Choroid plexus epithelial cell (primary cell): ENCODE results near the gene LINC01488.

Source experiments
- DNase-seq: peaks from one replicate; pipeline ENCODE4 v3.0.0-alpha.2; 2010; ENCODE audit warnings: low read depth
- H3K4me3 ChIP-seq: 2 replicates; pipeline ENCODE4 v1.5.1; 2011; ENCODE audit warnings: low read depth, mild to moderate bottlenecking, control low read depth, low read length, moderate library complexity
- TF ChIP-seq, protein P1 (sequence below): conservative IDR thresholded peaks from 2 replicates; pipeline ENCODE4 v1.5.1; 2011; ENCODE audit warnings: low read depth, mild to moderate bottlenecking, control low read depth, inconsistent platforms, low read length, moderate library complexity

LINC01488 gene

DNA sequence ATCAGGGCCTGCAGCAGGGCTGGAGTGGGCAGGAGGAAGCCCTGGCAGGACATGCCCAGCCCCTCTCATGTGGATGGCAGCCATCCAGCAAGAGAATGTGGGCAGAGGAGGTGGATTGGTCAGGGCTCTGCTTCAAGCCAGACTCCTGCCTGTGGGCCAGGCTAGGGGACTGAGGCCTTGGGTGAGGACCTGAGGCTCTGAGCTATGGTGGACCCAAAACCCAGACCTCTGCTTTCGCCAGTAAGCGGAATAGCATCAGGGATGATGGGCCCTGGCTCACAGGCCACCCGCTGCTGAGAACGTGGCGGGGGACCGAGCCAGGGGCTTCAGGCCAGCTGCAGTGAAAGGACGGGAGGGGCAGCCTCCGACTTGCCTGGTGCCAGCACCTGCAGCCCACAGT is 57.4 kb downstream of the LINC01488 start:
- DNase-seq: no peak
- H3K4me3 ChIP-seq: no peak overlapping the region
- TF ChIP-seq, protein P1, sequence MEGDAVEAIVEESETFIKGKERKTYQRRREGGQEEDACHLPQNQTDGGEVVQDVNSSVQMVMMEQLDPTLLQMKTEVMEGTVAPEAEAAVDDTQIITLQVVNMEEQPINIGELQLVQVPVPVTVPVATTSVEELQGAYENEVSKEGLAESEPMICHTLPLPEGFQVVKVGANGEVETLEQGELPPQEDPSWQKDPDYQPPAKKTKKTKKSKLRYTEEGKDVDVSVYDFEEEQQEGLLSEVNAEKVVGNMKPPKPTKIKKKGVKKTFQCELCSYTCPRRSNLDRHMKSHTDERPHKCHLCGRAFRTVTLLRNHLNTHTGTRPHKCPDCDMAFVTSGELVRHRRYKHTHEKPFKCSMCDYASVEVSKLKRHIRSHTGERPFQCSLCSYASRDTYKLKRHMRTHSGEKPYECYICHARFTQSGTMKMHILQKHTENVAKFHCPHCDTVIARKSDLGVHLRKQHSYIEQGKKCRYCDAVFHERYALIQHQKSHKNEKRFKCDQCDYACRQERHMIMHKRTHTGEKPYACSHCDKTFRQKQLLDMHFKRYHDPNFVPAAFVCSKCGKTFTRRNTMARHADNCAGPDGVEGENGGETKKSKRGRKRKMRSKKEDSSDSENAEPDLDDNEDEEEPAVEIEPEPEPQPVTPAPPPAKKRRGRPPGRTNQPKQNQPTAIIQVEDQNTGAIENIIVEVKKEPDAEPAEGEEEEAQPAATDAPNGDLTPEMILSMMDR: no peak

DNA sequence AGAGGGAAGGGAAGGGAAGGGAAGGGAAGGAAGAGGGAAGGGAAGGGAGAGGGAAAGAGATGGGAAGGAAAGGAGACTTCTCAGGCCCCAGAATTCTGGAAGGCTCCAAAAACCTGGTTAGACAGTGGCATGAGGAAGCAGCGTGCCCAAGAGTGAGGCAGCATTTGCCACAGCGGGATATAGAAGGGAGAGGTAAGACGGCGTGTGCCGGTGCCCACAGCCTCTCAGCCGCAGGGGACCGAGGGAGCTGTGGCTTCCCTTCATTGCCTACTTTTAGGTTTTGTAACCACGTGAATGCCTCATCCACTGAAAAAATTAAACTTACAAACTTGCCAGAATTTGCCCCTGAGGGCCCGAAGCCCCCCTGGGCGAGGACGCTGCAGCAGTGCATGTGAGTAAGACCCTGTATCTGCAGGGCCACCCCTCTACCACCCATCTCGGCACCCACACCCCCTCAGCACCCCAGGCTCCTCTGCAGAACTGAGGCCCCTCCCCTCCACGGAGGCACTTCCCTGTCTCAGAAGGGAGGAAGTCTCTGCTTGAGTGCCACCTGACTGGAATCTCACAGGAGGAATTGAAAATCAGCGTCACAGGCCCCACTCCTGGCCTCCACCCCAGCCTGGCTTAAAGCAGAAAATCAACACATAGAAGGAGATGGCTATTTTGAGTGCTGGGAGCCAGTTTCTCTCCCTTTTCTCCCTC is 58.1 kb downstream of the LINC01488 start:
- no peak overlapping the region for H3K4me3 ChIP-seq
- TF ChIP-seq, protein P1: no peak
- DNase-seq: no peak

DNA sequence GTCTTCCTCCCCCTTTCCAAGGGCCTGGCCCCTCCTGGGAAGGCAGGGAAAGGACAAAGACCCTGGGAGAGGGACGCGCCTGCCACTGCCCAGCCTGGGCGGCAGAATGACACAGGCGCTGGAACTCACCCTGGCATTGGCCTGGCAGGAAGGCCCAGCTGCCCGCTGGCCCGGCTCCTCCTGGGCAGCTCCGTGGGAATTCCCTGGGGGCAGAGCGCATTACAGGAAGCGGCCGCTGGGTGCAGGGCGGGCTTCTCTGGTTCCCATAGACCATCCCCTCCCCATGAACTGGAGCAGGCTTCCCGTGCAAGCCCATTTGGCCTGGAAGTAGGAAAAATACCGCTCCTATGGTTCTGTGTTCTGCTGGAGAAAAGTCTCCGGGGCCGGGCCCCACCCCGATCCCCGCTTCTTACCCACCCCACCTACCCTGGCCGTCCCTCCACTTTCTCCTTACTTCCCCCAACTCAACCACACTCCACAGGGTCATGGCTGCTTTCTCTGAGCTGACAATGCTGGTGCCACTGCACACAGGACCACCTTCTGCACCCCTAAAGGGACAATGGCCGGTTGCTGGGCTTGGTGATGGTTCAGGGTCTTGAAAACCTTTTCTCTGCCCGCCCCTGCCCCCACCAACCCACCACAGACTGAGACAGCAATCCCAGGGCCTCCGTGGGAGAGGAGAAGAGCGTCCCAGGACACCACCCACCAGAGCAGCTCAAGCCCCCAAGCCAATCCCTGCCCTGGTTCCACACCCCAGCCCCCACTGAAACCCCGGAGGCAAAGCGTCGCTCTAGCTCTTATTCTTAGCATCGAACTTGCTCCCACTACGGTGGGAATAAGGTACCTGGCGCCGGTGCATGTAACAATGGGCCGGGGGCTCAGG is 58.9 kb downstream of the LINC01488 start:
- TF ChIP-seq, protein P1: no peak
- no peak for DNase-seq
- H3K4me3 ChIP-seq: no peak overlapping the region

DNA sequence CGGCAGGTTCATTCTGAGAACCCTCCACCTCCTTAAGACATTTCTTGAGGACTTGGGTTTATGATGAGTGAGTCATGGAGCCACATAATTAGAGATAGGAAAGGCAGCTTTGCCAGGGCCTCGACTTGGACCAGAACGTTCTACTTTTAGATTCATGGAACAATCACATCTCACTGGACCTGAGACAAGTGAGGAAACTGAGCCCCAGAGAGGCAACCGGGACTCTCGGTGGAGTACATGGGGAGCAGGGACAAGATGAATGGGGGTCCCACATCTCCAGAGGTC is 59.5 kb downstream of the LINC01488 start:
- TF ChIP-seq, protein P1: no peak
- DNase-seq: no peak
- H3K4me3 ChIP-seq: no peak overlapping the region

DNA sequence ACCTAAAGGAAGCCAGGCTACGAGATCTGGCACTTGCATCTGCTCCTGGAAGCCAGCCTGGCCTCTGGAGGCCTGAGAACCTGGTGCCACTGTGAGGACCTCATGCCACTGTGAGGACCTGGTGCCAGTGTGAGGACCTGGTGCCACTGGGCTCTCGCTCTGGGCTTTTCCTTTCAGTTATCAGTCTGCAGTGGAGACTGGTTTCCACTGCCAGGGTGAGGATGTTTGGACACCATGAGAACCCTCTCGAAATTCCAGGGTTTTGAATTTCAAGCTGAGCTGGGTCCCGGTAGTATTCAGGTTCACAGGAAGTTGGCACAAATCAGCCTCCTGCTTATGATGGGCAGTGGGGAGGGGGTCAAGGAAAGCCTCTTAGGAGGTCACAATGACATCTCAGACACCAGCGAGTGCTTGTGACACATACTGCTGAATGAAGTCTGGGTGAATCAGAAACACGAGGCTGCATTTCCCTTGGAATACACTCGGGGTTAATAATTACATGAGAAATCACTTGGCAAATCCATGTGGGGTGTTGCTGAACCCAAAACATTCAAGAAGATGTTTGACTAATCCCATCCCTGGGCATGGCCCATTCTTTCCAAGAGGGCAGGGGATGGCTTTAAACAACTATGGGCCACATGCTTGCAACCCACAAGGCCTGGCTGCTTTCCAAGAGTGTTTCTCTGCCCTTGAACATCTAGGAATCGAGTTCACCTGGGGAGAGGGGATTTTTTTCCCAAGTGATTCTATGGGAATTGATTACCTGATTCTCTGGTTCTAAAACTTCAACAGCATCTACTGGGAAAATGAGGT is 60.2 kb downstream of the LINC01488 start:
- TF ChIP-seq, protein P1: no peak
- DNase-seq: no peak
- H3K4me3 ChIP-seq: no peak overlapping the region

DNA sequence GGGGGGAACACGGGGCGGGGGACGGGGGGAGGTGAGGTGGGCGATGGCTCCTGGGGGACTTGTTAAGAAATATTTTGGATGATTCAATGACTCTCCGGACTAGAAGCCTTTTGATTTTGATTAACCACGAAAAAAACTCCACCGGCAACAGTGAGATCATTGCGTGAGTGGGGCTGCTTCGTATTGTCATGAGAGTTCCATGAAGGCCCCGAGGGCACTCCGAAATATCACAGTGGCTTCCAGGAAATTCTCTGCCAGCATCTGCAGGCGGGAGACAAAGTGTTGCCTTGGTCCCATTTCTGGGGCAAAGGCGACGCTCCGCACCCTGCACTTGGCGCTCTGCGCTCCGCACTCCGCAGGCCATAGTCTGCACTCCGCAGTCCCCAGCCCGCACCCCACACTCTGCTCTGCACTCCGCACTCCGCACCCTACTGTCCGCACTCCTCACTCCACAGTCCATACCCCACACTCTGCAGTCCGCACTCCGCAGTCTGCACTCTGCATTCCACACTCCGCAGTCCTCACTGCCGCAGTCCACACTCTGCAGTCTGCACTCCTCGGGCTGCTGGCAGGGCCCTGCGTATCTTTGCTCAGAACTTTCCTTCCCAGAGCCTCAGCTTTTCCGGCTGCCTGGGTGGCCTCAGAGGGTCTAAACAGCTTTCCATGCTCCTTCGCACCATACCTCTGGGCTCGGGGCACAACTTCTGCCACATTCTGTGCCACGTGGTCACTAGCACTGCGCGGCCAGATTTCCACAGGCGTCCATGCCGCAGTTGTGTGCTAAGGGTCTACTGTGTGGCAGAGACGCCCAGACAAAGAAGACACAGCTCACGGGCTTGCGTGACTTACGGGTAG is 61.1 kb downstream of the LINC01488 start:
- DNase-seq: no peak
- TF ChIP-seq, protein P1: no peak
- no peak overlapping the region for H3K4me3 ChIP-seq
